Upper lobe of left lung (tissue), 6 donors: ENCODE data around the gene LIX1L. TPM values are rescaled to one million over a fixed set of nuclear protein-coding genes. Genes with fewer than 3 reads are reported as not detected.

Experiments used
- ATAC-seq, 2 donors: fragments of 200-7000 bp; cut with Tn5 transposase; one replicate each; pipeline ENCODE4 v1.9.1; 2022; ENCODE audit warnings: mild to moderate bottlenecking in 2 of 2, moderate library complexity in 2 of 2; ENCODE audit not compliant: low FRiP score in 2 of 2
- DNase-seq, 2 donors: peaks; one replicate each; pipeline ENCODE4 v3.0.0-alpha.2; 2019 to 2020
- H3K27ac ChIP-seq, 4 donors: fragments of 200-600 bp; sonication (generic); one replicate each; pipeline ENCODE4 v1.5.1; 2016 to 2019
- H3K27me3 ChIP-seq, 4 donors: fragments of 200-600 bp; sonication (generic); one replicate each; pipeline ENCODE4 v1.5.1; 2017 to 2019
- H3K36me3 ChIP-seq, 4 donors: fragments of 200-600 bp; sonication (generic); one replicate each; pipeline ENCODE4 v1.5.1; 2016 to 2019
- H3K4me1 ChIP-seq, 4 donors: fragments of 200-600 bp; sonication (generic); one replicate each; pipeline ENCODE4 v1.5.1; 2018 to 2019
- H3K4me3 ChIP-seq, 4 donors: fragments of 200-600 bp; sonication (generic); one replicate each; pipeline ENCODE4 v1.5.1; 2017 to 2019; ENCODE audit warnings: mild to moderate bottlenecking in 2 of 4, moderate library complexity in 1 of 4
- H3K9me3 ChIP-seq, 4 donors: fragments of 200-600 bp; sonication (generic); one replicate each; pipeline ENCODE4 v1.5.1; 2018 to 2019
- CTCF ChIP-seq, 6 experiments: fragments of 450-650 bp in 4 of 6; fragments of 200-600 bp in 2 of 6; sonication (generic) in 2 of 6; IDR thresholded peaks; one replicate each; pipeline ENCODE4 v1.5.1; 2016 to 2019; ENCODE audit warnings: antibody characterized with exemption in 6 of 6
- EP300 ChIP-seq, 4 donors: sonication (generic); formaldehyde crosslinking; IDR thresholded peaks; one replicate each; pipeline ENCODE4 v1.5.1; 2017; ENCODE audit warnings: antibody characterized with exemption in 4 of 4, control low read depth in 2 of 4
- POLR2A ChIP-seq, 4 donors: fragments of 450-650 bp; IDR thresholded peaks; one replicate each; pipeline ENCODE4 v1.5.1; 2016 to 2017; ENCODE audit warnings: antibody characterized with exemption in 4 of 4, mild to moderate bottlenecking in 2 of 4
- POLR2AphosphoS5 ChIP-seq, 2 donors: sonication (generic); formaldehyde crosslinking; IDR thresholded peaks; one replicate each; pipeline ENCODE4 v1.5.1; 2017; ENCODE audit warnings: antibody characterized with exemption in 2 of 2
- WGBS, 2 donors: methylation state at CpG; one replicate each; pipeline ENCODE4 v1.1.5; 2017 to 2018; 5-methylcytosine and 5-hydroxymethylcytosine counted together
- total RNA-seq, 6 donors: library from RNA; depleted of rRNA in 4 of 6; stranded (reverse); fragments of >200 nt in 4 of 6; gene quantifications; one replicate each; pipeline versions ENCODE4 v1.1.0 to v1.2.1, GENCODE V29; 2016 to 2021
- donor health status: DM: no; HTN: no; CAD: no; lungs with moderate emphysema.
- donor health status: DM: no; HTN: yes; CAD: no; lungs with severe emphysema.

The LIX1L gene
- total RNA-seq, 6 donors from 2014 or later = 5.2 to 35.6 (median 16.5) TPM

- 94 to 97% methylated on average over 4 of the region's 4 CpGs for WGBS, 2 donors
- H3K36me3 ChIP-seq = peaks cover 0 to 42% (median 1%) of the 10 kb centered on the region in 4 donors
These were observed 11.3 kb downstream of the LIX1L start for GRCh38 chr1:145946477-145946986.

GRCh38 chr1:145944532-145944931 lies 13.3 kb downstream of the LIX1L start:
- H3K9me3 ChIP-seq = no peaks in the 10 kb centered on the region
- ATAC-seq = no peak
- TF ChIP-seq CTCF (IDR thresholded peaks at IDR 0.05) (no peak), EP300 (IDR thresholded peaks at IDR 0.05) (no peak), POLR2A (IDR thresholded peaks at IDR 0.05) (no peak), POLR2AphosphoS5 (IDR thresholded peaks at IDR 0.05) (no peak)
- no peak overlapping the region for H3K4me3 ChIP-seq
- no peaks in the 10 kb centered on the region for H3K27me3 ChIP-seq
- DNase-seq = no peak
- H3K27ac ChIP-seq = no peak overlapping the region
- peaks cover 0 to 50% (median 3%) of the 10 kb centered on the region in 4 donors for H3K36me3 ChIP-seq
- 93 to 100% methylated on average over 3 of the region's 3 CpGs for WGBS, 2 donors
- H3K4me1 ChIP-seq = no peaks in the 10 kb centered on the region

More at GRCh38 chr1:145946477-145946986, 11.3 kb downstream of the LIX1L start:
- DNase-seq = no peak
- Histone ChIP-seq H3K27me3 (no peaks in the 10 kb centered on the region), H3K27ac (no peak overlapping the region), H3K9me3 (no peaks in the 10 kb centered on the region), H3K4me1 (peaks cover 0 to under 1% (median 0%) of the 10 kb centered on the region in 4 donors), H3K4me3 (no peak overlapping the region)
- TF ChIP-seq POLR2A (IDR thresholded peaks at IDR 0.05) (no peak), EP300 (IDR thresholded peaks at IDR 0.05) (no peak), POLR2AphosphoS5 (IDR thresholded peaks at IDR 0.05) (no peak), CTCF (IDR thresholded peaks at IDR 0.05) (no peak)
- ATAC-seq = no peak

GRCh38 chr1:145942871-145943270 lies 14.9 kb downstream of the LIX1L start:
- 84 to 87% methylated on average over 6 of the region's 6 CpGs for WGBS, 2 donors
- Histone ChIP-seq H3K27ac (no peak overlapping the region), H3K27me3 (no peaks in the 10 kb centered on the region), H3K4me3 (no peak overlapping the region), H3K4me1 (no peaks in the 10 kb centered on the region), H3K36me3 (peaks cover 0 to 50% (median 3%) of the 10 kb centered on the region in 4 donors), H3K9me3 (no peaks in the 10 kb centered on the region)
- TF ChIP-seq POLR2A (IDR thresholded peaks at IDR 0.05) = no peak
- no peak for TF ChIP-seq CTCF (IDR thresholded peaks at IDR 0.05)
- TF ChIP-seq EP300 (IDR thresholded peaks at IDR 0.05) = no peak
- no peak for TF ChIP-seq POLR2AphosphoS5 (IDR thresholded peaks at IDR 0.05)
- DNase-seq (no peak), ATAC-seq (no peak)

GRCh38 chr1:145942405-145942804 lies 15.4 kb downstream of the LIX1L start:
- ATAC-seq (no peak), DNase-seq (no peak)
- no peaks in the 10 kb centered on the region for H3K27me3 ChIP-seq
- no peaks in the 10 kb centered on the region for H3K9me3 ChIP-seq
- 87 to 92% methylated on average over 4 of the region's 4 CpGs for WGBS, 2 donors
- TF ChIP-seq CTCF (IDR thresholded peaks at IDR 0.05) = no peak
- H3K27ac ChIP-seq = no peak overlapping the region
- no peak overlapping the region for H3K4me3 ChIP-seq
- no peaks in the 10 kb centered on the region for H3K4me1 ChIP-seq
- peaks cover 0 to 53% (median 3%) of the 10 kb centered on the region in 4 donors for H3K36me3 ChIP-seq

- no peak overlapping the region for H3K4me3 ChIP-seq
- no peaks in the 10 kb centered on the region for H3K9me3 ChIP-seq
- no peaks in the 10 kb centered on the region for H3K27me3 ChIP-seq
- peaks cover 0 to 12% (median 5%) of the 10 kb centered on the region in 4 donors for H3K4me1 ChIP-seq
- peaks cover 0 to 64% (median 14%) of the 10 kb centered on the region in 4 donors for H3K36me3 ChIP-seq
- H3K27ac ChIP-seq = no peak overlapping the region
- WGBS, 2 donors = 82 to 90% methylated on average over 1 of the region's 1 CpG
- ATAC-seq (no peak), DNase-seq (no peak)
- TF ChIP-seq POLR2A (IDR thresholded peaks at IDR 0.05) (no peak), POLR2AphosphoS5 (IDR thresholded peaks at IDR 0.05) (no peak), EP300 (IDR thresholded peaks at IDR 0.05) (no peak), CTCF (IDR thresholded peaks at IDR 0.05) (no peak)
These were observed 20.4 kb downstream of the LIX1L start for GRCh38 chr1:145937436-145937835.
